Type B pancreatic cell (in vitro differentiated cells): Measurements from ENCODE around the gene RNH1. TPM values are rescaled to one million over a fixed set of nuclear protein-coding genes. Genes with fewer than 3 reads are reported as not detected.
"Not testable (repeated sequence)": the region's sequence is repeated elsewhere in the genome, so short reads cannot be mapped to it uniquely, and the experiment has no call there.

Experiments used
- DNase-seq: peaks from one replicate; pipeline ENCODE4 v3.0.0; 2021; ENCODE audit warnings: mixed read lengths; ENCODE audit not compliant: unreplicated experiment; ENCODE audit errors: extremely low spot score
- H3K27ac Mint-ChIP-seq: 2 replicates; pipeline ENCODE4 v1.8.0; 2021; ENCODE audit warnings: mild to moderate bottlenecking, mixed read lengths
- H3K27me3 Mint-ChIP-seq: 2 replicates; pipeline ENCODE4 v1.8.0; 2021; ENCODE audit warnings: mixed read lengths
- H3K36me3 Mint-ChIP-seq: 2 replicates; pipeline ENCODE4 v1.8.0; 2021; ENCODE audit warnings: mixed read lengths
- H3K4me1 Mint-ChIP-seq: one replicate; pipeline ENCODE4 v1.8.0; 2021; ENCODE audit warnings: mixed read lengths; ENCODE audit not compliant: unreplicated experiment
- H3K4me3 Mint-ChIP-seq: 2 replicates; pipeline ENCODE4 v1.8.0; 2021; ENCODE audit warnings: mild to moderate bottlenecking, mixed read lengths
- H3K9me3 Mint-ChIP-seq: 2 replicates; pipeline ENCODE4 v1.8.0; 2021; ENCODE audit warnings: mixed read lengths
- CTCF ChIP-seq: fragments of 200-600 bp; sonication (generic); conservative IDR thresholded peaks from 2 replicates; pipeline ENCODE4 v1.5.0; 2021; ENCODE audit warnings: antibody characterized with exemption, mild to moderate bottlenecking
- total RNA-seq: library from RNA; stranded (reverse); gene quantifications from 2 replicates; pipeline ENCODE4 v1.2.1, GENCODE V29; 2021; ENCODE audit warnings: low replicate concordance

The RNH1 gene
- total RNA-seq, 1 donor from 2014 or later, result 84.5 TPM

- TF ChIP-seq CTCF, result no peak
- no peak for DNase-seq
- Mint-ChIP-seq H3K36me3 (no peaks in the 10 kb centered on the region), H3K4me3 (no peak overlapping the region), H3K27me3 (no peaks in the 10 kb centered on the region), H3K9me3 (no peaks in the 10 kb centered on the region), H3K4me1 (peaks cover 15% of the 10 kb centered on the region), H3K27ac (no peak overlapping the region)
These were observed 33.6 kb downstream of the RNH1 start for GRCh38 chr11:473415-473814.

GRCh38 chr11:472816-473215 lies 34.2 kb downstream of the RNH1 start:
- Mint-ChIP-seq H3K4me3 (no peak overlapping the region), H3K36me3 (no peaks in the 10 kb centered on the region), H3K27me3 (no peaks in the 10 kb centered on the region), H3K27ac (no peak overlapping the region), H3K9me3 (no peaks in the 10 kb centered on the region), H3K4me1 (peaks cover 21% of the 10 kb centered on the region)
- DNase-seq, result no peak
- TF ChIP-seq CTCF, result no peak

- Mint-ChIP-seq H3K36me3 (no peaks in the 10 kb centered on the region), H3K27me3 (no peaks in the 10 kb centered on the region), H3K4me3 (no peak overlapping the region), H3K9me3 (no peaks in the 10 kb centered on the region), H3K4me1 (peaks cover 21% of the 10 kb centered on the region), H3K27ac (no peak overlapping the region)
- DNase-seq, result no peak
- TF ChIP-seq CTCF, result peak; percentile 15
These were observed 34.8 kb downstream of the RNH1 start for GRCh38 chr11:472272-472671.

GRCh38 chr11:471468-472145 lies 35.4 kb downstream of the RNH1 start:
- H3K4me1 Mint-ChIP-seq, result peaks cover 18% of the 10 kb centered on the region
- H3K27ac Mint-ChIP-seq, result no peak overlapping the region
- no peak overlapping the region for H3K4me3 Mint-ChIP-seq
- H3K9me3 Mint-ChIP-seq, result no peaks in the 10 kb centered on the region
- no peak for DNase-seq
- no peak for TF ChIP-seq CTCF
- no peaks in the 10 kb centered on the region for H3K36me3 Mint-ChIP-seq
- H3K27me3 Mint-ChIP-seq, result no peaks in the 10 kb centered on the region

- Mint-ChIP-seq H3K4me1 (peaks cover 22% of the 10 kb centered on the region), H3K27me3 (no peaks in the 10 kb centered on the region), H3K9me3 (peaks cover 3% of the 10 kb centered on the region), H3K27ac (peak overlapping the region; percentile 77), H3K36me3 (peaks cover 7% of the 10 kb centered on the region), H3K4me3 (peak overlapping the region; percentile 53)
- TF ChIP-seq CTCF, result peak; percentile 19
- no peak for DNase-seq
These were observed 37.1 kb downstream of the RNH1 start for GRCh38 chr11:469684-470560.

GRCh38 chr11:469026-469683 lies 37.9 kb downstream of the RNH1 start:
- H3K4me3 Mint-ChIP-seq, result peak overlapping the region; percentile 53
- not testable (repeated sequence) for H3K36me3 Mint-ChIP-seq, H3K27me3 Mint-ChIP-seq, H3K9me3 Mint-ChIP-seq, DNase-seq
- H3K4me1 Mint-ChIP-seq, result peaks cover 22% of the 10 kb centered on the region
- peak overlapping the region; percentile 77 for H3K27ac Mint-ChIP-seq
